Stimulated activated CD8-positive, alpha-beta memory T cell treated with anti-CD3 and anti-CD28 coated beads, Interleukin-7, amount 100 ng/mL, for 24 hours (primary cell): Measurements from ENCODE around the gene COQ4.

ENCODE experiments used
- DNase-seq: peaks from one replicate; pipeline ENCODE4 v3.0.0-alpha.2; 2020; ENCODE audit warnings: low read depth

The COQ4 gene

DNA sequence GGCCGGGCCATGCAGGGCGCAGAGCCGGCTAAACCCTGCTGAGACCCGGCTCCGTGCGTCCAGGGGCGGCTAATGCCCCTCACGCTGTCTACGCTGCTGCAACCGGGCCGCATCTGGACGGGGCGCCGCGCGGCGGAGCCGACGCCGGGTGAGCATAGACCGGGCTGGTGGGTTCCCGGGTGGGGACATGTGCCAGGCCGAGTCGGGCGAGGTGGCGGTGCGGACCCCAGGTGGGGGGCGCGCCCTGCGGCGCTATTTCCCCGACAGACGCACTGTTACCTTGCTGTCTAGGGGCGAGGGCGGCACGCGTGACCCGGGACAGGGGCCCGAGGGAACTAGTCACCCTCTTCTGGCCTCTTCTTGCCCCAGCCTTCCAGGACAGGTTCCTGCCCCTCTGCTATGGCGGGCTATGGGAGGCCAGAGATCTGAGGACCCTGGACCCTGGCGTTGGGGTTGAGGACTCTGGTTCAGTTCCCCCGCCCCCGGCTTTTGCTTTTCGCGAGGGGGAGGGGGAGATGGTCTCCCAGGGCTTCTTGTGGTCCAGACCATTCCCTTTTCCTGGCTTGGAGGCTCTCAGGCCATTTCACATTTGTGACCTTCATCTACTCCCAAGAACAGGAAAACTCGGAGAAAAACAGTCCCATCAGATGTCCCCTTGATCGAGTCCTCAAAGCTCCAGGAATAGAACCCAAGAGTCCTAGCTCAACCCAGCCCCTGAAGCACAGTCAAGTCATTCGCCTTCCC, 18.2 kb downstream of the COQ4 start:
- DNase-seq, result no peak

DNA sequence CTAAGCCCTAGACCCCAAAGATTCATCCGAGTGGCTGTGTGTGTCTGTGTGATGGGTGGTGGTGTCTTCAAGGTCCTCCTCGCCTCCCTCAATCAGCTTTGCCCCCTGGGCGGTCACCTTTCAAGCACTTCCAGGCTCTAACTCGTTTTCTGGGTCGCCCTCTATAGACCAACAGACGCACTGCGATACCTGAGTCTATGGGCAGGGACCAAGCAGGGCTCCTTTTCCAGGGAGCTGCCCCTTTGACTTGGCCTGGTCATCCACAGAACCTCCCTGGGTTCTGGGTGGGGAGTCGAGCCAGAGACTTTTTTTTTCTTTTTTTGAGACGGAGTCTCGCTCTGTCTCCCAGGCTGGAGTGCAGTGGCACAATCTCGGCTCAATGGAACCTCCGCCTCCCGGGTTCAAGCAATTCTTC, 18.8 kb downstream of the COQ4 start:
- DNase-seq, result peak; percentile 27

DNA sequence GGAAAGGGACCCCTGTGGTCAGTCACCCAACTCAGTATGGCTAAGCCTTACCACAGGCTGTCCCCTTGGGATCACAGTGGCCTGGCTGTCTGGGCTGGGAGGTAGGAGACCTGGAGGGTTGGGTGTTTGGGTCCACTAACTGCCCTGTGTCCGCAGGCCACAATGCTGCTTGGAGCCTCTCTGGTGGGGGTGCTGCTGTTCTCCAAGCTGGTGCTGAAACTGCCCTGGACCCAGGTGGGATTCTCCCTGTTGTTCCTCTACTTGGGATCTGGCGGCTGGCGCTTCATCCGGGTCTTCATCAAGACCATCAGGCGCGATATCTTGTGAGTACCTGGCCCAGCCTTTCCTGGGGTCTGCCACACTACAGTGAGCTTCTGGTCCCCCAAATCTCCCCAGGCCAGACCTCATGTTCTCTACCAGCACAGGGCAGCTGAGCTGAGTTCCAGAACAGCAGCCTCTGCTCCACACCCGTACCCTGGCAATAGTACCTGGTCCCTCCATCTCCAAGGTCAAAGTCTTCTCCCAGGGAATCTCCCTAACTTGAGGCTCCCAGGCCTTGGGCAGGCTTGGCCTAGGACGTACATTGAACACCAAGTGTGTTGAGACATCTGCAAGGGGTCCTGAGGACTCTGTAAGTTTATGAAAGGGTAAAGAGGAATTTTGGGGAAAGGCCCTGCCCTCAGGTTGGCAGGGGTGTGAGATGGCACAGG, 20.5 kb downstream of the COQ4 start:
- no peak for DNase-seq

DNA sequence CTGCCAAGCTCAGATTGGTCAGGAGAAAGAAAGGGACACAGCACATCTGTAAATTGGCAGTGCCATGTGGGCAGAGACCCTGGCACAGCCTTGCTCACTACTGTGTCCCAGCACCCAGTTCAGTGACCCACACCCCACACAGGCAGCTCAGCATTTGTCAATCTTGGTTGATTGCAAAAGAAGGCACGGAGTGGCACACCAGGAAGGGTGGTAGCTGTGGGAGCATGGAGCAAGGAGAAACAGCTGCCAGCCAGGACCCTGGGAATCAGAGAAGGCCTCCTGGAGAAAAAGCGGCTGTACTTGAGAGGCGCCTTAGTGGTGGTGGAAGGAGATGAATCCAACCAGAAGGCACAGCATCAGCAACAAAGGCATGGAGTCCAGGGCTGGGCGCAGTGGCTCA, 21.2 kb downstream of the COQ4 start:
- DNase-seq, result no peak

DNA sequence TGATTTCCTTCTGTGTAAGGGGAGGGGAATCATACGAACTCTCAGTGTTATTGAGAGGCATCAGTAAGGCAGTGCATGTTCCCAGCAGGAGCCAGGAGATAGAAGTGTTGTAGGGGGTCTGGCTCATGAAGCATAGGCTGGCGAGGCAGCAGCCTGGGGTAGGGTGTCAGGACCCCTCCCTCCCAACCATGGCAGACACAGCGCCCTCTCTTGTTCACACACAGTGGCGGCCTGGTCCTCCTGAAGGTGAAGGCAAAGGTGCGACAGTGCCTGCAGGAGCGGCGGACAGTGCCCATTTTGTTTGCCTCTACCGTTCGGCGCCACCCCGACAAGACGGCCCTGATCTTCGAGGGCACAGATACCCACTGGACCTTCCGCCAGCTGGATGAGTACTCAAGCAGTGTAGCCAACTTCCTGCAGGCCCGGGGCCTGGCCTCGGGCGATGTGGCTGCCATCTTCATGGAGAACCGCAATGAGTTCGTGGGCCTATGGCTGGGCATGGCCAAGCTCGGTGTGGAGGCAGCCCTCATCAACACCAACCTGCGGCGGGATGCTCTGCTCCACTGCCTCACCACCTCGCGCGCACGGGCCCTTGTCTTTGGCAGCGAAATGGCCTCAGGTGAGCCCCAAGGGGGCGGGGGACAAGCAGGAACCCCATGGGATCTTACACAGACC, 22.4 kb downstream of the COQ4 start:
- DNase-seq, result no peak

DNA sequence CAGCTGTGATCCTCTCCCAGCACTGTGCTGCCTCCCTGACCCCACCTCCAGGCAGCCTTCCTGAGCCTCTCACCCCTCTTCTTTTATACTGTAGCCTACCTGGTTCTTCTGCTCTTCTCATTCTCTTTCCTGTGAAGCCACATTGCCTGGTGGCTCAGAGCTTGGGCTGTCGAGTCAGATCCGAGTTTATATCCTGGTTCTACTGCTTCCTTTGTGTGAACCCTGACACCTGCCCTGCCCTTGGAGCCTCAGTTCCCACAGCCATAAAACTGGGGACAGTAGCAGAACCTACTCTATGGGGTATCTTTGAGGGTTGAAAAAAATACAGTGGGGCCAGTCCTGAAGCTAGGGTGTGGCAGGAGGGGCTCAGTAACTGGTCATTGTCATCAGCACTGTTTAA, 26.5 kb downstream of the COQ4 start:
- DNase-seq, result no peak

DNA sequence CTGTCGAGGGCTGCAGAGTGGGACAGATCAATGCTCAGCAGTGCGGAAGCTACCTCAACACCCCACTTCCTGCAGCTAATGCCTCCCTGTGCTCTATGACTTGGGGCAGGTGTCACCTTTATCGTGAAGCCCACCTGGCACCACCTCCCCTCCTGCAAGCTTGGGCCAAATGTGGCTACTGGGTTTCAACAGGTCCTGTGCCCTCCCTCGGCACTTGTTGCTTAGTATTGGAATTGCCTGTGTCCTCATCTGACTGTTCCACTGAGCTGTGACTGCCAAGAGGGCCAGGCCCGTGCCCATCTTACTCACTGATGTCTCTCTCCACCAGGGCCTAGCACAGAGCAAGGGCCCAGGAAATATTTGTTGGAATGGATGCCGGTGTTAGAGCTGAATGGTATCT, 27.1 kb downstream of the COQ4 start:
- no peak for DNase-seq

DNA sequence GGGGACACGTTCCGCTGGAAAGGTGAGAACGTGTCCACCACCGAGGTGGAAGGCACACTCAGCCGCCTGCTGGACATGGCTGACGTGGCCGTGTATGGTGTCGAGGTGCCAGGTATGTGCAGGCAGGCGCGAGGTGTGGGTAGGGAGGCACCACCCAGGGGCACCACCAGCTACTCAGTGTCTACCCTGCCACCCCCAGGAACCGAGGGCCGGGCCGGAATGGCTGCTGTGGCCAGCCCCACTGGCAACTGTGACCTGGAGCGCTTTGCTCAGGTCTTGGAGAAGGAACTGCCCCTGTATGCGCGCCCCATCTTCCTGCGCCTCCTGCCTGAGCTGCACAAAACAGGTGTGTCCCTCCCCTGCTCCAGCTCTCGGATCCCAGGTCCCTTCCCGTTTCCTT, 32.8 kb downstream of the COQ4 start:
- no peak for DNase-seq

DNA sequence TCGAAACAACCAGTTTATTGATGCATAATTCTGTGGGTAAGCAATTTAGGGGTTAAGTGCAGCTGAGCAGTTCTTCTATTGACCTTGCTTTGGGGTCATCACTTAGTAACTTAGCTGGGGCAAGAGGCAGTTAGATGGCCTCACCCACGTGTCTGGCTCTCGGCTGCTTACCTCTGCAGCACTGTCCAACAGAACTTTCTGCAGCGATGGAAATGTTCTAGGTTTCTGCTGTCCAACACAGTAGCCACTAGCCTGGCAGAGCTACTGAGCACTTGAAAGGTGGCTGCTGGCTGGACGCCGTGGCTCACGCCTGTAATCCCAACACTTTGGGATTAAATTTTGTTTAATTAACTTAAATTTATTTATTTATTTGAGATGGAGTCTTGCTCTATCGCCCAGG, 35.5 kb downstream of the COQ4 start:
- no peak for DNase-seq

DNA sequence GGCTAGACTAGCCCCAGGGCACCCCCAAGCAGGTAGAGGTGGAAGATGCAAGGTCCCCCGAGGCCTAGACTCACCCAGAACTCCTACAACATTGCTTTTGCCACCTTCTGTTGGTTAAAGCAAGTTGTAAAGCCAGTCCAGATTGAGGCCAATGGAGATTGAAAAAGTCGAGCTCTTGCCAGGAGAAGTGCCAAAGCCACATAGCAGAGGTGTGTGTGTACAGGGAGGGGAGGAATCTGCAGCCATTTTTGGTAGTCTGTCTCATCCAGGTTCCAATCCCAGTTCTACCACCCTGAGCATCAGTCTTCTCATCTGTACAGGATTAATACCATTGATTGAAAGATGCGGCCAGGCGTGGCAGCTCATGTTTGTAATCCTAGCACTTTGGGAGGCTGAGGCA, 36.2 kb downstream of the COQ4 start:
- no peak for DNase-seq

DNA sequence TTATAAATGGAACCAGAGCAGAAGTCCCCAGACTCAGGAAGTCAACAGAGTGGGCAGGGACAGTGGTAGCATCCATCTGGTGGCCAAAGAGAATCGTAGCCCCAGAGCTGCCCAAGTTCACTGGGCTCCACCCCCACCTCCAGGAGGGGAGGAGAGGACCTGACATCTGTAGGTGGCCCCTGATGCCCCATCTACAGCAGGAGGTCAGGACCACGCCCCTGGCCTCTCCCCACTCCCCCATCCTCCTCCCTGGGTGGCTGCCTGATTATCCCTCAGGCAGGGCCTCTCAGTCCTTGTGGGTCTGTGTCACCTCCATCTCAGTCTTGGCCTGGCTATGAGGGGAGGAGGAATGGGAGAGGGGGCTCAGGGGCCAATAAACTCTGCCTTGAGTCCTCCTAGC, 38.2 kb downstream of the COQ4 start:
- no peak for DNase-seq

DNA sequence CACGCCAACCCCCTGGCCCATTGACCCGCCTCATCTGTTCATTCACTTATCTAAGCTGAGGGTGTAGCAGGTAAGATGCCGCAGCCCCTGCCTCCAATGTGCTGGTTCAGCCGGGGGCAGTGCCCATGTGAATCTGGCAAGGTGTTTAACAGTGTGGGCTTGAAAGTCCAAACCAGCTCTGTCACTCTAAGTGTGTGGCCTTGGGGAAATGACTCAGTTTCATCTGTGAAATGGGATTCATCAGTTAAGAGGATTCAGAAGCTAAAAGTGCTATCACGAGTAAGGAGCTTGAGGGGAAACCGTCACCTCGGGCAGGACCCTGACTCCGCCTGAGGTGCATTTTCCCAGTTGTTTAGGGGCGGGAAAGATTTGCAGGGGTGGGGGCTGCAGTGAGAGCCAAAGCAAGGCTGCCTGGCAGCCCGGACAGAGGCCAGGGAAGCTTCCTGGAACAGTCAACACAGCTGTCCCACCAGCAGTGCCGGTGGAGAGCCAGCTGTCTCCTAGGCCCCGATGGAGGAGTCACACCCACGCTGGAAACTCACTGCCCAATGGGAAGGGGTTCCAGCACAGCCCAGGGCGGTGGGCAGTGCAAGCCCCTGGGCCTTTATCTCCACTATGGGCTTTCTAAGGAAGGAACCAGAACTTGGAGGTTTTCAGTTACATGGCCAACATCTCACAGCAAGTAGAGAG, 38.8 kb downstream of the COQ4 start:
- no peak for DNase-seq

DNA sequence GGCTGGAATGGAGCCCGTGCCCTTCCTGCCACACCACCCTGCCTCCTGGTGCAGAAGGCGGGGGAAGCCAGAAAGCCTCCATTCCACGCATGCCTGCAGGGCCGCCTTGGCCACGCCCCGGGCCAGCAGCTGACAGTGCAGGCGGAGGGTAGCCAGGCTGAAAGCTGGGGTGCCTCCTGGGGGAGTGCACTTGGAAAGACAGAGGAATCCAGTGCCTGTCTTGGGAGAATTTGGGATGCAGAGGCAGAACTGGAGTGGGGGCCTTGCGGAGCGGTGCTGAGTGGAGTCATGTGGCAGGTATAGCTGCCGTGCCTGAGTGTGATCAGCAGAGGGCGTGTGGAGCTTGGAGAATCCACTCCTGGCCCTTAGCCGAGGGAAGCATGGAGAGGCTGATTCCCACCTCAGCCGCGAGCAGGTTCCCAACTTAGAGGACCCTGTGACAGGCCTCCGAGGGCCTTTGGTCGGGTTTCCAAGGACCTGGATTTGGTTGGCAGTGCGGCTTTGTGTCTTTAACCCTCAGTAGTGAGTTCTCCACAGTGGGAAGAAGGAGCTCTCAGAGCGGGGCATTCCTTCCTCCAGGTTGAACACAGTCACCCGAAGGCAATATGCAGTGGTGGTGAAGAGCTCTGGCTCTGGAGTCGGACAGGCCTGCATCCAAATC, 39.5 kb downstream of the COQ4 start:
- DNase-seq, result no peak

DNA sequence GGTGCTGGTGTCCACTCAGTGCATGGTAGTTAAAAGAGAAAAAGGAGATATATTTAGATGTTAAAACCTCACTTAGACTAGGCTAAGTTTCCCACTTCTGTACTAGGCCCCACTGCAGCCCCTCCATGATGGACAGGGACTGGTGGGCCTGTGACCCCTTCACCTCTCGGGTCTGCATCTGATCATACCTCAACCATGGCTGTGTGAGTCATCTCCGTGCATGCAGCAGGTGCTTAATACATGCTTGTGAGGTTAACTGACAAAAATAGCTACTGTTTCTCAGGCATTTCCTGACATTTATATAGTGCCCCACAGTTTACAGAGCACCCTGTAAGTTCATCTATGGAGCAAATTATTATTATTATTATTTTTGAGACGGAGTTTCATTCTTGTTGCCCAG, 40.1 kb downstream of the COQ4 start:
- no peak for DNase-seq

DNA sequence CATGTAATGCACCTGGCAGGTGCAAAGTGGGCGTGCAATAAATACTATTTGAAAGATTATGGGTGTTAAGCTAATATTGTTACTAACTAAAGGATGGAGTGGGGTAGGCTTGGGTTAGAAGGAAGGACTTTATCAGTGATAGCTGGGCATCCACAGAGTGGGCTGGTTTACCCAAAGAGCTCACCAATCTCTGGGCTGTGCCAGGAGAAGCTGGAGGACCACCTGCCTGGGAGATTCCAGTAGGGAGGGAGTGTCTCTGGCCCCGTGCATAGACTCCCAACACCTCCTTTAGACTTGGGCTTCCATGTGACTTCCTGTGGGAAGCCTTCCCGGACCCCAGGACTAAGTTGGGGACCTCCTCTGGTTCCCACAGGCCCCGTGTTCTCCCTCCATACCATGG, 42.9 kb downstream of the COQ4 start:
- no peak for DNase-seq

DNA sequence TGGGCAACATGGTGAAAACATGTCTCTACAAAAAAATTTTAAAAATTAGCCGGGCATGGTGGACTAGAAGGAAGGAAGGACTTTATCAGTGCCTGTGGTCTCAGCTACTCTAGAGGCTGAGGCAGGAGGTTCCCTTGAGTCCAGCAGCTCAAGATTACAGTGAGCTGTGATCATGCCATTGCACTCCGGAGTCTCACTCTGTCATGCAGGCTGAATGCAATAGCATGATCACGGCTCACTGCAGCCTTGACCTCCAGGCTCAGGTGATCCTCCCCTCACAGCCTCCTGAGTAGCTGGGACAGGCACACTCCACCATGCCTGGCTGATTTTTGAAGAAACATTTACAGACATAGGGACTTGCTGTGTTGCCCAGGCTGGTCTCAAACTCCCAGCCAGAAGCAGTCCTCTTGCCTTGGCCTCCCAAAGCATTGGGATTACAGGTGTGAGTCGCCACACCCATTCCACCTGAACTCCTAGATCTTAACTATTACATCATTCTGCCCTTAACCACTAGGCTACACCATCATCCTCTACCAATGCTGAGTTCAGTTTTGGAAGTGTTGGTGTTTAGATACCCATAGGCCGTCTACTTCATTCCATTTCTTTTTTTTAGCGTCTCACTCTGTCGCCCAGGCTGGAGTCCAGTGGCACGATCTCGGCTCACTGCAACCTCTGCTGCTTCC, 46.5 kb downstream of the COQ4 start:
- no peak for DNase-seq

DNA sequence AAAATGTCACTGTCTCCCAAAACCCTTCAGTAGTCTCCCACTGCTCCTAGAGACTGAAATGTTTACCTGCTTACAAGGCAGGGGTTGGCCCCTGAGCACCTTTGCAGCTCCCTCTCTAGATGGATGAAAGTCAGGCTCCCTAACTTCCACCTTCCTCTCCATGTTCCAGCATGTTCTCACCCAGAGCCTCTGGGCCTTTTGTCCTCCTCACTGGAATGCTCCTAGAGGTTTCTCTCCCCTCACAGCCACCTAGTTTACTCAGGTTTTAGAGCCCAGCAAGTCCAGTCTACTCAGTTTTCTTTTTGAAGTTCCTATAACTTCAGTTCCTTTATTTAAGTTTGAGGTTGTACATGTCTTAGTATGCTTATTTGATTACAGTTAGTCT, 47.7 kb downstream of the COQ4 start:
- no peak for DNase-seq

DNA sequence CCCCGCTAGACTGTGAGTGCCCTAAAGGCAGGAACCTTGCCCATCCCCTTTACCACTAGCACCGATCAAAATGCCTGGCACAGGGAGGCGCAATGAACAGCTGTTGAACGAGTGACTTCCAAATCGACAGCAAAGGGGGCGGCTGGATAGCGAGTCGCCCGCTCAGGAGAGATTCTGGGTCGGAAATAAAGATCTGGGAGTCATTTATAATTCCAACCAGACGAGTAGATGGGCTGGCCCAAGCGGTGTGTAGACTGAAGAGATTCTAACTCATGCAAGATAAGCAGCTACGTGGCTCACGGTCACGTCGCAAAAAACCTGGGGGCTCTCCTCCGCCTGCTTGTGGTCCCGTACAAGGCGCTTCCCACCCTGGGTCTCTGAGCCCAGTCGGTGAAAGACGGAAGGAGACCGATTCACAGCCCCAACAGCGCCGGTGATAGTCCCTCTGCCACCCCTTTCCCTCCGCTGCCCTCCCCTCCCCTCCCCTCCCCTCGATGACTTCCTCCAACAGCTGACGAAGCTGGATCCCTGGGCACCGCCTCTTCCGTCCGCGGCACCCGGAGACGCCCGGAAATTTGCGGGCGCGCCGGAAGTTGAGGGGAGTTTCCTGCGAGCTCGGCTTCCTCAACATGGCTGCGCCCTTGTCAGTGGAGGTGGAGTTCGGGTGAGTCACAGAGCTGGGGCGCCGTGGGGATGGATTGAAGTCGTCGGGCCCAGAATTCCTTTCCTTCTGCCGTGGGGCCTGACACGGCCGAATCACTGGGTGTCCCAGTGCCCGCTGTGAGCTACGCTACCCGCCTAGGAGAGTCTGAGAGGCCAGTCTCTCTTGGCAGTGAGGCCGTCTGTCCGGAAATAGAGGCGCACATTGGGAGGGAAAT, 48.4 kb downstream of the COQ4 start, which contains the start of gene URM1:
TSS of gene URM1 (plus strand) at position 623 of the 878 bp plus-strand sequence. CDS start at position 630, 7 bp downstream.
- DNase-seq, result peak; percentile 90

DNA sequence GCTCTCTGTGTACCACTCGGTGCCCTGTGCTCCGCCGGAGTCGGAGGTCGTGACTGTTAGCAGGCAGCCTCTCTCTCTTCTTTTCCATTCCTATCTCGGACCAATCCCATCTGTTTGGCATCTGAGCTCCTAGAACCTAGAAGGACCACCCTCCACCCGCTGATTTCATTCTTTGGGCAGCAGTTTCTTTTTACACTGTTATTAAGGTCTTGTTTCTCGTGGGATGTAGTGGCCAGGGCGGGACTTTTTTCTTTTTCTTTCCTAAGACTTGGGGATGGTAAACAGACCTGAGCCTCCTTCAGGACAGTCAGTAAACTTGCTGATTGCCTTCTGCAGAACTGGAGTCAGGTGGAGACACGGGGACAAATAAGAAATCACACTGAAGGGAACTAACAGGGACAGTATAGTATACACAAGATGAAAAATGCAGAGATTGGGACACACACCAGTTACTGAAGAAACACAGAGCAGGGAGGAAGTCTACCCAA, 49.0 kb downstream of the COQ4 start:
- DNase-seq, result no peak

DNA sequence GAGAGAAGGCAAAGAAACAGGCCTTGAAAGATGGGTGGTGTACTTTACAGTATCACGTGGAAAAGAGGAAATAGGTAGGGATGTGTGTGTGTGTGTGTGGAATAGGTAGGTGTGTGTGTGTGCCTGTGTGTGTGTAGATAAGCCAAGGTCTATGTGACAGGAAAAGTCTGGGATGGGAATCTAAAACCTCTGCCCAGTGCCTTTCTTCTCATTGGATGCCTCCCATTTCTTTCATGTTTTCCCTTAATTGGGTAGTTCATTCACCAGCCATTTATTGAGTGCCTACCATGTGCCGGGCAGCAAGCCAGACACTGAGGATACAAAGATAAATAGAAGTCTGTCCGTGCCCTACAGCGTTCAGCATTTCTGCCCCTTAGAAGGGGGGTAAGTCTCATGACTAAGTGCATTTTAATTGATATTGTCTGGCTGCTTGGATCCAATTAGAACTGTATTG, 49.6 kb downstream of the COQ4 start:
- DNase-seq, result no peak
